GM10248 (cell line): Measurements from ENCODE around the gene GMPPB.

Experiments
- CTCF ChIA-PET: fragments of 300-600 bp; sonication (Branson Sonifier 250); formaldehyde crosslinking; extraction: SDS; loops from one replicate; lab custom pipeline; 2021; ENCODE audit warnings: antibody characterized with exemption; lab: Yijun Ruan, JAX
- POLR2A ChIA-PET: fragments of 350-650 bp; sonication (Branson Sonifier 250); formaldehyde crosslinking; extraction: SDS; loops from one replicate; lab custom pipeline; 2020; ENCODE audit warnings: antibody characterized with exemption; lab: Yijun Ruan, JAX
- DNase-seq: peaks from one replicate; pipeline ENCODE4 v3.0.0; 2012; ENCODE audit errors: extremely low spot score
- TF ChIP-seq, protein P1 (sequence below): IDR thresholded peaks from 2 replicates; pipeline ENCODE4 v1.5.1; 2012; ENCODE audit warnings: mild to moderate bottlenecking, low read depth; ENCODE audit errors: extremely low read depth, missing control alignments, control extremely low read depth

GMPPB gene

DNA sequence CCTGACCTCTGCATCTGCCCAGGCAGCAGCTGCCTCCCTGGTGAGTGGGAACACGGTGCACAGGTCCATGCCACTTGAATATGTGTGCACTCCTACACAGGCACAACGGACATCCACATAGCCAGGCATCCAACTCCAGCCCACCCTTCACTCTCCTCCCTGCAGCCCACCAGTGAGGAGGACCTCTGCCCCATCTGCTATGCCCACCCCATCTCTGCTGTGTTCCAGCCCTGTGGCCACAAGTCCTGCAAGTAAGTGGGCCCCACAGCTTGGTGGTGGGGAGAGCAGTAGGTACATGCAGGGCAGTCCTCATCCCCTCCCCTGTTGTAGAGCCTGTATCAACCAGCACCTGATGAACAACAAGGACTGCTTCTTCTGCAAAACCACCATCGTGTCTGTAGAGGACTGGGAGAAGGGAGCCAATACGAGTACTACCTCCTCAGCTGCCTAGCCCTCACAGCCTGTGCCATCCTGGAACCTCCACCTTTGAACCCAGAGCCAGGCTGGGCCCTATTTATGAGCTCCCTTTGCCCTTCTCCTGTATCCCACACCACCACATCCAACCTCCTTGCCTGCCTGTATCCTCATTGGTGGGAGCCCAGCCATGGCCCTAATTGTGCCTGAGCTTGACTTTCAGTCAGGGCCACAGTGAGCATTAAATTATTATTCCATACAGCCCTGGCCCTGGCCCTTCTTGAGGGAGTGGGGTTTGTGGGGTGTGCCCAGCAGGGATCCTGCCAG is 2.7 kb downstream of the GMPPB start:
- TF ChIP-seq, protein P1, sequence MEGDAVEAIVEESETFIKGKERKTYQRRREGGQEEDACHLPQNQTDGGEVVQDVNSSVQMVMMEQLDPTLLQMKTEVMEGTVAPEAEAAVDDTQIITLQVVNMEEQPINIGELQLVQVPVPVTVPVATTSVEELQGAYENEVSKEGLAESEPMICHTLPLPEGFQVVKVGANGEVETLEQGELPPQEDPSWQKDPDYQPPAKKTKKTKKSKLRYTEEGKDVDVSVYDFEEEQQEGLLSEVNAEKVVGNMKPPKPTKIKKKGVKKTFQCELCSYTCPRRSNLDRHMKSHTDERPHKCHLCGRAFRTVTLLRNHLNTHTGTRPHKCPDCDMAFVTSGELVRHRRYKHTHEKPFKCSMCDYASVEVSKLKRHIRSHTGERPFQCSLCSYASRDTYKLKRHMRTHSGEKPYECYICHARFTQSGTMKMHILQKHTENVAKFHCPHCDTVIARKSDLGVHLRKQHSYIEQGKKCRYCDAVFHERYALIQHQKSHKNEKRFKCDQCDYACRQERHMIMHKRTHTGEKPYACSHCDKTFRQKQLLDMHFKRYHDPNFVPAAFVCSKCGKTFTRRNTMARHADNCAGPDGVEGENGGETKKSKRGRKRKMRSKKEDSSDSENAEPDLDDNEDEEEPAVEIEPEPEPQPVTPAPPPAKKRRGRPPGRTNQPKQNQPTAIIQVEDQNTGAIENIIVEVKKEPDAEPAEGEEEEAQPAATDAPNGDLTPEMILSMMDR = no peak
- DNase-seq = no peak
- ChIA-PET POLR2A (no interaction called here), CTCF (interaction anchor here (0.8 to 6.4 kb wide), 5 partner anchors 19 to 504 kb away, joined by 3 to 37 read pairs (median 3); no protein-coding TSS in a partner anchor)

DNA sequence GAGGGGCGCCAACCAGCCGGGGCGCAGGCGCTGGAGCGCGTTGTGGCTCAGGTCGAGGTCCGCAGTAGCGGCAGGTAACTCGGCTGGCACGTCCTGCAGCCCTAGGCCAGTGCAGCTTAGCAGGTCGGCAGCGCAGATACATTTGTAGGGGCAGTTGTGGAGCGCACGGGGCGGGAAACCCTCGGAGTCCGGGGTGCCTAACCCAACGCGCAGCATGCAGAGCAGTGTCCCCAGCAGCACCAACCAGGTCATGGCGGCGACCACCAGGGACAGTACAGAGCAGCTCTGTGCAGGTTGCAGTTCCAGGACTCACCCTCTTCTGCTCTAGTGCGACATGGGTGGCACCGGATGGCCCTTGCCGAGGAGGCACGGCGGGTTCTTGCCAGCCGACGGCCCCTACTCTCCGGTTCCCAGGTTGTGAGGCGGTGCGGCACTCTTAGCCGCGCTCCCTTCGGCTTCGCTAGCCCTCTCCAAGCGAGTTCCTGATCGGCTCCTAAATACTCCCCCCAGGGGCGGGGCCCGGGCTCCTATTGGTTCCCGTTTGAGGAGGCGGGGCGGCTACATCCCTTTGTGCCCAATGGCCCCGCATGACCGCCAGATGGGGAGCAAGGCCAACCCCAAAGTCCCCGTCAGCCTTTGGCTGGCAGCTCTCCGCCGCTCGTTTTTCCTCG is 4.4 kb downstream of the GMPPB start, which contains the start of gene AMIGO3:
Gene AMIGO3, minus strand, starts transcription at position 471 of the 671 bp plus-strand sequence. Its CDS starts 219 bp downstream, at position 252.
- DNase-seq = peak; percentile 95
- CTCF ChIA-PET = interaction anchor here (0.6 to 6.4 kb wide), 11 partner anchors 8 to 180 kb away, joined by 3 to 37 read pairs (median 4); partner anchors contain the start of gene INKA1
- POLR2A ChIA-PET = interaction anchor here (0.7 kb wide), 1 partner anchor 621 kb away, joined by 3 read pairs; no protein-coding TSS in a partner anchor
- TF ChIP-seq, protein P1 = peak; percentile 49

GRCh38 chr3:49718858-49719213 is 4.9 kb downstream of the GMPPB start:
- POLR2A ChIA-PET = no interaction called here
- no peak for DNase-seq
- TF ChIP-seq, protein P1 = no peak
- CTCF ChIA-PET = interaction anchor here (0.8 to 6.4 kb wide), 10 partner anchors 13 to 179 kb away, joined by 3 to 37 read pairs (median 4); partner anchors contain the start of genes INKA1, MST1 and RNF123

DNA sequence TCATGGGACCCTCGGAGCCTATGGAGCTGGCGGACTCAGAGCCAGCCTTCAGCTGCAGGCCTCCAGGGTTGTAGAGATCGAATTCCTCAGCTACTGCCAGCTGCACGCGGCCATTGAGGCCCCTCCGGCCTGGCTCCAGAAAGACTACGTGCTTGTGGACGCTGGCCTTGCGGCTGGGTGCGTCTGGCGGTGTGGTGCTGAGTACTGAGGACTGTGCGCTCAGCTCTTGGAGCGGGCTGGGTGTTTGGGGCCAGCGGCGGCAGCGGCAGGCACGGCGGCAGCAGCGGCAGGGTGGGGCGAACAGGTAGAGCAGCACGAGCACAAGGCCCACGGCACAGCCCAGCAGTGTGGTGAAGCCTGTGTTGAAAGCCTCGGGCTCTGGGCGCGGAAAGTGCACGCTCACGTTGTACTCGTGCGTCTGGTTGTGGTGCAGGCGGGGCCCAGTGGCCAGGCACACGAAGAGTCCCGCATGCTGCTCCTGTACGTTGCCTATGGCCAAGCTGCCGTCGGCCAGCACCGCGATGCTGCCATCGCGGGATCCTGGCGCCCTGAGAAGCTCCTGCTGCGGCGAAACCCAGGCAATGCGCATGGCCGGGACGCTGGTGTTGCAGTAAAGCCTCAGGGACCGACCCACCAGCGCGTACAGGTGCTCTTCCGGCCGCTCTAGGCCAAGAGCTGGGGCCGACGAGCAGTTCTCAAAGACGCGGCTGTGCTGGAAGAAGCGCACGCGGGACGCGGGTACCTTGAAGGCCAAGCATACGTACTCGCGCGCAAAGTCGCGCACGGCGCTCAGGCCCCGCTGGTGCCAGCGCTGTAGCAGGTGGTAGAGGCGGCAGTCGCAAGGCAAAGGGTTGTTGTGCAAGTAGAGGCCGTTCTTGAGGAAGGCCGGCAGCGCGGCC is 5.5 kb downstream of the GMPPB start:
- no peak for DNase-seq
- CTCF ChIA-PET = interaction anchor here (0.8 to 6.4 kb wide), 8 partner anchors 12 to 178 kb away, joined by 3 to 37 read pairs (median 3); partner anchors contain the start of genes MST1 and RNF123
- TF ChIP-seq, protein P1 = no peak
- POLR2A ChIA-PET = interaction anchor here (0.7 kb wide), 1 partner anchor 134 kb away, joined by 4 read pairs; no protein-coding TSS in a partner anchor

- POLR2A ChIA-PET = interaction anchor here (0.7 kb wide), 1 partner anchor 135 kb away, joined by 4 read pairs; no protein-coding TSS in a partner anchor
- CTCF ChIA-PET = interaction anchor here (2.1 to 6.4 kb wide), 2 partner anchors 11 to 15 kb away, joined by 7 to 37 read pairs; no protein-coding TSS in a partner anchor
- TF ChIP-seq, protein P1 = no peak
- DNase-seq = no peak
Measured at GRCh38 chr3:49717211-49717958, 6.4 kb downstream of the GMPPB start.
